HG02571 (cell line): Measurements from ENCODE around the gene ADGRB3.
"Not testable (repeated sequence)": the region's sequence is repeated elsewhere in the genome, so short reads cannot be mapped to it uniquely, and the experiment has no call there.

Experiments used
- ATAC-seq: cut with Tn5 transposase; IDR thresholded peaks from one replicate; pipeline ENCODE4 v1.9.1; 2021; ENCODE audit warnings: mild to moderate bottlenecking, moderate library complexity; ENCODE audit not compliant: unreplicated experiment

ADGRB3 gene

GRCh38 chr6:69391106-69391505, 756.0 kb downstream of the ADGRB3 start:
- no peak for ATAC-seq

GRCh38 chr6:69392745-69393144, 757.7 kb downstream of the ADGRB3 start:
- ATAC-seq = no peak

GRCh38 chr6:69398311-69398710, 763.2 kb downstream of the ADGRB3 start:
- no peak for ATAC-seq

- ATAC-seq = no peak
Observed at GRCh38 chr6:69398729-69399128, 763.6 kb downstream of the ADGRB3 start.

DNA sequence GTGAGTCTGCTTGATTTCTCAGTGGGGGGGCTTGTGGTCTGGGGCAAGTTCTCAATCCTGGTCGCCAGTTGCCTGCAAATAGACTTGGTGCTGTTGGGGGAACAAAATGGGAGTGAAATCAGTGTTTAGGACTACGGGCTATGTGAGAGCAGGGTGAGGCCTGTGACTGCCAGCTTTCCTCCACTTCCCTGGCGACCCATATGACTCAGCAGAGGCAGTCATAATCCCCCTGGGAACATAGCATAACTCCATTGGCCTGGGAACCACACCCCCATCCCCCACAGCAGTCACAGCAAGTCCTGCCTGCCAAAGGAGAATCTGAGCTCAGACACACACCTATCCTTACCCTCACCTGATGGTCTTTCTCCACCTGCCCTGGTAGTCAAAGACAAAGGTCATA, 773.8 kb downstream of the ADGRB3 start:
- ATAC-seq = no peak

- no peak for ATAC-seq
Observed at GRCh38 chr6:69416776-69417175, 781.7 kb downstream of the ADGRB3 start.

DNA sequence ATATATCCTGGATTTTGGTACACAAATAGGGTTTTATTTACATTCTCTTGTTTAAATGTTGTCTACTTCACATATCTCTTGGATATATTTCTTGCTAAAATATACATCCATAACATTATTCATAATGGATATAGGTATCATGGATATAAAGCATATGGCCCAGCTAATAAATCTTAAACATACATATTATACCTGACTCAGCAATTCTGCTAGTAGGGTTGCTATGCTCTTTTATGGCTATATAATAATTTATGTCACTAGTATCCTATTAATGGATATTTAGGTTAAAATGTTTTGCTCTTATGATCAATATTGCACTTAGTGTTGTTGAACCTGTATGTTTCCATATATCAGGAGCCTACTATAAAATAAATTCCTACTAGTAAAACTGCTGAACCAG, 786.2 kb downstream of the ADGRB3 start:
- no peak for ATAC-seq

GRCh38 chr6:69422020-69422419, 786.9 kb downstream of the ADGRB3 start:
- ATAC-seq = no peak

GRCh38 chr6:69422475-69422874, 787.4 kb downstream of the ADGRB3 start:
- no peak for ATAC-seq

GRCh38 chr6:69423785-69424184, 788.7 kb downstream of the ADGRB3 start:
- ATAC-seq = no peak

GRCh38 chr6:69424581-69424980, 789.5 kb downstream of the ADGRB3 start:
- ATAC-seq = no peak

GRCh38 chr6:69427882-69428281, 792.8 kb downstream of the ADGRB3 start:
- no peak for ATAC-seq

- ATAC-seq = not testable (repeated sequence)
Observed at GRCh38 chr6:69432168-69432567, 797.1 kb downstream of the ADGRB3 start.

- not testable (repeated sequence) for ATAC-seq
Observed at GRCh38 chr6:69433116-69433515, 798.0 kb downstream of the ADGRB3 start.

DNA sequence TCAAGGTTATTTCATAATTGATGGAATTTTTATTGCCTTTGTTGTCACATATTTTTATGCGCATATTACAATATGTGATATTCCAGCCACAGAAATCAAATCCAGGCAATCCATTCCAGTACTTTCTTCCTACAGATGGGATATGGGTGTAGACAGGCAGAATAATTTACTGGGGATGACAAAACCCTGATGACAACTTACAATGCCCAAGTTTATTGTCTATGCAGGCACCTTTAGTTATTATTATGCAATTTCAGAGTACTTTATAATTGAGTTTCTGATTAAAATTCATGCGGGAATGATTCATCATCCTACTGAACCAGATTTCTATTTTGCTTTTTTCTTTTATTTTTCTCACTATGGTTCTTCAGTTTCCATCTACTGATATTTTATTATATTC, 803.0 kb downstream of the ADGRB3 start:
- no peak for ATAC-seq
